Heart left ventricle (tissue), 16 donors: Measurements from ENCODE around the gene CMIP. TPM values are rescaled to one million over a fixed set of nuclear protein-coding genes. Genes with fewer than 3 reads are reported as not detected.

ENCODE experiments used
- ATAC-seq, 4 donors: fragments of 200-7000 bp; cut with Tn5 transposase; one replicate each; pipeline ENCODE4 v1.9.1; 2020 to 2022; ENCODE audit warnings: moderate library complexity in 4 of 4, mild to moderate bottlenecking in 3 of 4, moderate number of reproducible peaks in 1 of 4
- DNase-seq, 5 donors: peaks; one replicate each; pipeline ENCODE4 v3.0.0-alpha.2; 2020
- H3K27ac ChIP-seq, 12 donors: fragments of 200-600 bp; sonication (generic) in 4 of 12; one replicate each; pipeline versions ENCODE4 v1.5.0 to v1.8.0; 2016 to 2022; ENCODE audit warnings: mild to moderate bottlenecking in 2 of 12
- H3K27me3 ChIP-seq, 9 donors: fragments of 200-600 bp; sonication (generic) in 2 of 9; one replicate each; pipeline versions ENCODE4 v1.5.1 to v1.8.0; 2016 to 2022; ENCODE audit warnings: mild to moderate bottlenecking in 3 of 9
- H3K36me3 ChIP-seq, 9 donors: fragments of 200-600 bp; sonication (generic) in 2 of 9; one replicate each; pipeline versions ENCODE4 v1.5.0 to v1.8.0; 2018 to 2022; ENCODE audit warnings: mild to moderate bottlenecking in 2 of 9
- H3K4me1 ChIP-seq, 12 donors: fragments of 200-600 bp; sonication (generic) in 4 of 12; one replicate each; pipeline versions ENCODE4 v1.5.0 to v1.8.0; 2016 to 2022; ENCODE audit warnings: mild to moderate bottlenecking in 3 of 12
- H3K4me3 ChIP-seq, 12 donors: fragments of 200-600 bp; sonication (generic) in 4 of 12; one replicate each; pipeline versions ENCODE4 v1.5.0 to v1.8.0; 2017 to 2022; ENCODE audit warnings: mild to moderate bottlenecking in 9 of 12, moderate library complexity in 4 of 12
- H3K9me3 ChIP-seq, 12 donors: fragments of 200-600 bp; sonication (generic) in 4 of 12; one replicate each; pipeline versions ENCODE4 v1.5.0 to v1.8.0; 2016 to 2022; ENCODE audit warnings: mild to moderate bottlenecking in 1 of 12
- POLR2A ChIP-seq, 2 donors: fragments of 450-650 bp; IDR thresholded peaks; one replicate each; pipeline ENCODE4 v1.6.1; 2017; ENCODE audit warnings: antibody characterized with exemption in 2 of 2, mild to moderate bottlenecking in 2 of 2, moderate library complexity in 2 of 2
- WGBS, 4 donors: extraction: QIAGEN DNeasy Blood & Tissue Kit in 2 of 4; methylation state at CpG; one replicate each; pipeline versions ENCODE4 v1.1.5 to v1.1.7; 2013 to 2018; 5-methylcytosine and 5-hydroxymethylcytosine counted together
- intact Hi-C, 10 donors: fragments of 100-400 bp; cut with DNase I; formaldehyde crosslinking; loops; one replicate each; pipeline versions ENCODE4 v1.11.1 to v1.14.2; 2022
- polyA plus RNA-seq, 2 donors: library from polyadenylated mRNA; stranded (reverse); fragments of 200-250 nt; gene quantifications; one replicate each; pipeline ENCODE4 v1.2.3, GENCODE V29; 2013
- total RNA-seq, 9 donors: library from RNA; depleted of rRNA in 2 of 9; stranded (reverse); fragments of >200 nt in 2 of 9; fragmentation: NEBNext Ultra II Directional in 3 of 9; extraction: Animal tissue kit (Norgen Biotek cat#: 25700) in 3 of 9; gene quantifications; one replicate each; pipeline versions ENCODE4 v1.1.0 to v1.2.4, GENCODE V29; 2016 to 2023
- TF ChIP-seq, protein P1 (sequence below), 12 donors: fragments of 200-600 bp; sonication (generic) in 4 of 12; IDR thresholded peaks; one replicate each; pipeline versions ENCODE4 v1.5.0 to v1.8.0; 2018 to 2022; ENCODE audit warnings: antibody characterized with exemption in 12 of 12, mild to moderate bottlenecking in 5 of 12
- donor health status: ischemic (EF 13 %, LVEDD 7.1; RV severe dilation, severe dysfunction).
- donor health status: healthy with polysubstance abuse.
- donor health status: DM: no; HTN: yes; CAD: no.
- donor health status: DM: no; HTN: no; CAD: no.
- donor health status: ischemic (EF 25% LVEDD 6.9; RV normal size, moderate dysfunction).
- donor health status: ischemic (EF 25% LVEDD 5.7; RV mildly dilated, moderate dysfunction).
- donor health status: healthy.
- donor health status: DM: yes; HTN: yes; CAD: no.
- donor health status: ischemic (EF 35%, LVEDD 5.7; RV mildly dilated, moderate dysfunction).
- donor health status: nonischemic (EF 11% LVEDD 7.7; RV severe dilation, severe dysfunction).
- donor health status: DM: yes; HTN: yes; CAD: no.
- donor health status: PGD.
- donor health status: ischemic (EF 29% LVEDD 5.4; RV normal size, mild dysfunction).
- donor health status: nonischemic (EF 23%, LVEDD 6.1; RV moderate dilation, normal function).

The CMIP gene
- total and polyA plus RNA-seq, 11 donors, result 4.1 to 48.8 (median 10.6) TPM

DNA sequence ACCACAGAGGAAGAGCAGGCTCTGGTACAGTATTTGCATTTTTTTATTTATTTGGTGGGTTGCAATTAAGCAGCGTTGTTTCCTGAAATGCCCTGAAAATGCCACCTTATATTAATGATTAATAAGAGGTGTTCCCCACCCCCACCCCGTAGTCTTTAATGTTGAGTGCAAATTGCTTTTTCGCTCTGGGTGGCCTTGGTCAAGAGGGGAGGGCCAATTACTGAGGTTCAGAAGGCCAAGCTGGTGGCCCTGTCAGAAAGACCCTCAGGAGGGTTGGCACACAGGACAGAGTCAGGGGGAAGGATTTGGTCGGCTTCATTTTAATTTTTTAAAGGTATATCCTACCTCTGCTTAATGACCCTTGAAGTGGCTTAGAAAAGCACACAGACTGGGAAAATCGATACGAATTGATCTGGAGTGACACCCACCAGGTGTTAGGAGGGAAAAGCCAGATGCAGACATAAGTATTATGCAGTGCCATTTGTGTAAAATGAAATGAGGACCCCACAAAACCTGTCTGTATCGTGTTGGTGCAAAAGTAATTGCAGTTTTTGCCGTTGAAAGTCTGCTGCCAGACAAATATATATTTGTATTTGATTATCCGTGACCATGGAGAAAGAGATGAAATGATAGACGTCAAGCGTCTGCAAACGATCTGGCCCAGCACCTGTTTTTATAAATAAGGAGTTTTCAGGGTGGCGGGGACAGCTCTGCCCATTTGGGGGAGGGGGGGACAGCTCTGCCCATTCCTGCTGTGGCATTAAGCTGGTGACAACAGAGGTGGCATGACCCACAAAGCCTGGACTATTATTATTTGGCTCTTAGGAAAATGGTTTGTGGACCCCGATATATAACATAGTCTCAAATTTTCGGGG lies 190.7 kb downstream of the CMIP start:
- H3K9me3 ChIP-seq, result no peaks in the 10 kb centered on the region
- no peak overlapping the region for H3K4me3 ChIP-seq
- no peaks in the 10 kb centered on the region for H3K36me3 ChIP-seq
- no peak overlapping the region for H3K27ac ChIP-seq
- no peak for ATAC-seq
- 85 to 88% (median 86%) methylated on average over 15 of the region's 15 CpGs for WGBS, 4 donors
- no peak for TF ChIP-seq POLR2A (IDR thresholded peaks at IDR 0.05)
- TF ChIP-seq, protein P1, sequence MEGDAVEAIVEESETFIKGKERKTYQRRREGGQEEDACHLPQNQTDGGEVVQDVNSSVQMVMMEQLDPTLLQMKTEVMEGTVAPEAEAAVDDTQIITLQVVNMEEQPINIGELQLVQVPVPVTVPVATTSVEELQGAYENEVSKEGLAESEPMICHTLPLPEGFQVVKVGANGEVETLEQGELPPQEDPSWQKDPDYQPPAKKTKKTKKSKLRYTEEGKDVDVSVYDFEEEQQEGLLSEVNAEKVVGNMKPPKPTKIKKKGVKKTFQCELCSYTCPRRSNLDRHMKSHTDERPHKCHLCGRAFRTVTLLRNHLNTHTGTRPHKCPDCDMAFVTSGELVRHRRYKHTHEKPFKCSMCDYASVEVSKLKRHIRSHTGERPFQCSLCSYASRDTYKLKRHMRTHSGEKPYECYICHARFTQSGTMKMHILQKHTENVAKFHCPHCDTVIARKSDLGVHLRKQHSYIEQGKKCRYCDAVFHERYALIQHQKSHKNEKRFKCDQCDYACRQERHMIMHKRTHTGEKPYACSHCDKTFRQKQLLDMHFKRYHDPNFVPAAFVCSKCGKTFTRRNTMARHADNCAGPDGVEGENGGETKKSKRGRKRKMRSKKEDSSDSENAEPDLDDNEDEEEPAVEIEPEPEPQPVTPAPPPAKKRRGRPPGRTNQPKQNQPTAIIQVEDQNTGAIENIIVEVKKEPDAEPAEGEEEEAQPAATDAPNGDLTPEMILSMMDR (IDR thresholded peaks at IDR 0.05), result no peak
- no peak for DNase-seq
- peaks cover 0 to 33% (median 5%) of the 10 kb centered on the region in 12 donors for H3K4me1 ChIP-seq
- intact Hi-C loops, result loop anchor here in 1 of 10 donors (5.0 kb wide), 1 partner anchor 233 kb away; no protein-coding TSS in a partner anchor
- no peaks in the 10 kb centered on the region for H3K27me3 ChIP-seq

DNA sequence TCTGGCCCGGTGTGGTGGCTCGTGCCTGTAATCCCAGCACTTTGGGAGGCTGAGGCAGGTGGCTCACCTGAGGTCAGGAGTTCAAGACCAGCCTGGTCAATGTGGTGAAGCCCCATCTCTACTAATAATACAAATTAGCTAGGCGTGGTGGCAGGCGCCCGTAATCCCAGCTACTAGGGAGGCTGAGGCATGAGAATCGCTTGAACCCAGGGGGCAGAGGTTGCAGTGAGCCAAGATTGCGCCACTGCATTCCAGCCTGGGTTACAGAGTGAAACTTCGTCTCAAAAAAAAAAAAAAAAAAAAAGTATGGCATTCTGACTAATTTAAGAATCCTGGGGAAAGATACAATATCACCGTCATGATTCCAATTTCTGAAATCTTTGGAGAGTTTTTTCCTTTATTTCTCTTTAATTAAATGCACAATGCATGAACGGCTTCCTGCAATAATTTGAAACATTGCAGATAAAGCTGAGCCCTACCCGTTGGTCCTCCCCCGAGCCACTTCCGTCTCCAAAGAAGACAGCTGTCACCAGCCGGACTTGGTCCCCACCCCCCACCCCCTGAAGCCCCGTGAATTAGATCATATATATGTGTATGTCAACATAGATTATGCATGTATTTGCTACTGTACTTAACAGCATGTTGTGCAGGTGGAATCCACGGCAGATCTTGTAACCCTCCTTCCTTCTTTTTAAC lies 191.8 kb downstream of the CMIP start:
- Histone ChIP-seq H3K27me3 (no peaks in the 10 kb centered on the region), H3K9me3 (no peaks in the 10 kb centered on the region), H3K27ac (no peak overlapping the region), H3K4me3 (no peak overlapping the region), H3K4me1 (peaks cover 0 to 33% (median 5%) of the 10 kb centered on the region in 12 donors), H3K36me3 (peaks cover 0 to 5% (median 0%) of the 10 kb centered on the region in 9 donors)
- DNase-seq (no peak), ATAC-seq (no peak)
- WGBS, 4 donors, result 67 to 76% (median 69%) methylated on average over 16 of the region's 16 CpGs
- TF ChIP-seq, protein P1 (IDR thresholded peaks at IDR 0.05), result no peak
- TF ChIP-seq POLR2A (IDR thresholded peaks at IDR 0.05), result no peak
- intact Hi-C loops, result loop anchor here in 1 of 10 donors (5.0 kb wide), 1 partner anchor 234 kb away; no protein-coding TSS in a partner anchor

DNA sequence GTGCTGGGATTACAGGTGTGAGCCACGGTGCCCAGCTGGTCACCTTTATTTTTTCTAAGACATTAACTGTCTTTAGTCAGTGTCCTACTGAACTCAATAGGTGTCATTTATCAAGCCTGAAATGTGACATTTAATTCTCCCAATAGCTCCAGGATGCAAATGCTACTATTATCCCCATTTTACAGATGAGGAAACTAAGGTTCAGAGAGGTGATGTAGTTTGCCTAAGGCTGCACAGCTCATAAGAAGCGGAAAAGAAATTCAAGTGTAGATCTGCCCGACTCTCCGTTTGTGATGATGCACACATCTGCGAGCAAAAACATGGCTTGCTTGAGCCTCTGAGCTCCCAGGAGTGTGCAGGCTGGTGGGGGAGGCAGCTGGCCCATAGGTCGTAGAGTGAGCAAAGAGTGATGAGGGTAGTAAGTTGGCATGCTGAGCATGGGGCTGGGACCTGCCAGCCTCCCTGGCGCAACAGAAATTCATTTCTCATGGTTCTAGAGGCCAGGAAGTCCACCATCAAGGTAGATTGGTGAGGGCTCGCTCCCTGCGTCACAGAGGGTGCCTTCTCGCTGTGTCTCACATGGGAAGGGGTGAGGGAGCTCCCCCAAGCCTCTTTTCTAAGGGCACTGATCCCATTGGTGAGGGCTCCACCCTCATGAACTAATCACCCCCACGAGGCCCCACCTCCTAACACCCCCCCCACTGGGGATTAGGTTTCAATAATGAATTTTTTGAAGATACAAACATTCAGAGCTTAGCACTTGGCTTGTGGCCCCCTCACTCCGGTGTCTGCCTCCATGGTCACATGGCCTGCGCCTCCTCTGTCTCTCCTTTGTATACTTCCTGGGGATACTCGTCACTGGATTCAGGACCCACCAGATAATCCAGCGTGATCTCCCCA lies 193.0 kb downstream of the CMIP start:
- H3K36me3 ChIP-seq, result peaks cover 0 to 13% (median 0%) of the 10 kb centered on the region in 9 donors
- H3K4me1 ChIP-seq, result peaks cover 0 to 25% (median 5%) of the 10 kb centered on the region in 12 donors
- intact Hi-C loops, result loop anchor here in 1 of 10 donors (5.0 kb wide), 1 partner anchor 235 kb away; no protein-coding TSS in a partner anchor
- TF ChIP-seq, protein P1 (IDR thresholded peaks at IDR 0.05), result no peak
- no peak for TF ChIP-seq POLR2A (IDR thresholded peaks at IDR 0.05)
- no peaks in the 10 kb centered on the region for H3K27me3 ChIP-seq
- H3K4me3 ChIP-seq, result no peak overlapping the region
- 93 to 96% (median 94%) methylated on average over 15 of the region's 15 CpGs for WGBS, 4 donors
- no peaks in the 10 kb centered on the region for H3K9me3 ChIP-seq
- no peak for DNase-seq
- no peak overlapping the region for H3K27ac ChIP-seq
- no peak for ATAC-seq
